HG03039 (cell line): ENCODE measurements around the gene RPL41.
"Not testable (repeated sequence)": the region's sequence is repeated elsewhere in the genome, so short reads cannot be mapped to it uniquely, and the experiment has no call there.

ENCODE experiments used
- ATAC-seq: cut with Tn5 transposase; IDR thresholded peaks from one replicate; pipeline ENCODE4 v1.9.1; 2021; ENCODE audit warnings: mild to moderate bottlenecking, moderate library complexity; ENCODE audit not compliant: unreplicated experiment

Gene RPL41

DNA sequence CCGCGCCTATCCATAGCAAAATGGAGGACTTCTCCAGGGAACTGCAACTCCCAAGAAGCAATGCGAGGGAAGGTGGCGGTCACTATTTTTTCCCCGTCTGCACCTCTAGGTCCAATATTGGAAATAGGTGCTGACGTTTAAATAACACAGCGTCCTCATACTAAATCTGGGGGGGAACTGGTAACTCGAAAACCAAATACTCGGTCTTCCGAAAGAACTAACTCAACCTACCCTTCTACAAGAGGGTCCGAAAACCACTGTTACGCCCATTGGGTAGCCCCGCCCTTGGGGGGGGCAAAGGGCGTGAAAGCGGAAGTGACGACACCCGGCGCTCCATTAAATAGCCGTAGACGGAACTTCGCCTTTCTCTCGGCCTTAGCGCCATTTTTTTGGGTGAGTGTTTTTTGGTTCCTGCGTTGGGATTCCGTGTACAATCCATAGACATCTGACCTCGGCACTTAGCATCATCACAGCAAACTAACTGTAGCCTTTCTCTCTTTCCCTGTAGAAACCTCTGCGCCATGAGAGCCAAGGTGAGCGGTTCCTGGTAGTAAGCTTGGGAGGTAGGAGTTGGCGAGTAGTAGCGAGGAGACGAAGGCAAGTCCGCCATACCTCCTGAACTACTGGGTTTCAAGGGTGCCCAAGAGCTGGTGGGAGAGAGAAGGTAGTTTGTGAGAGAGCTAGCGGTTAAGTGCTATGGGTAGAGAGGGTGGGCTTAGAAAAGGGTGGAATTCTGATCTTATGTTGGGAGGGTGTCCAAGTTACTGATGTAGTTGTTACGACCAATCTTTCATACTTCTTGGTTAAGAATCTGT lies at the start of gene RPL41:
Gene RPL41 (plus strand): TSS at position 367 of the 815 bp plus-strand sequence.
- peak; percentile 39 for ATAC-seq

DNA sequence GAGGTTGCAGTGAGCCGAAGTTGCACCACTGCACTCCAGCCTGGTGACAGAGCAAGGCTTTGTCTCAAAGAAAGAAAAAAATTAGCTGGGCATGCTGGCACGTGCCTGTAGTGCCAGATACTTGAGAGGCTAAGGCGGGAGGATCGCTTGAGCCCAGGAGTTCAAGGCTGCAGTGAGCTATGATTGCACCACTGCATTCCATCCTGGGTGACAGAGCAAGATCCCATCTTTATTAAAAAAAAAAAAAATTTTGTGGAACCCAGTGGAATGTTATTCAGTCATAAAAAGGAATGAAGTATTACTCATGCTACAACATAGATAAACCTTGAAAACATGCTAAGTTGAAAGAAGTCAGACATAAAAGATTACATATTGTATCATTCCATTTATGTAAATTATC lies 44.8 kb upstream of the RPL41 start:
- no peak for ATAC-seq

DNA sequence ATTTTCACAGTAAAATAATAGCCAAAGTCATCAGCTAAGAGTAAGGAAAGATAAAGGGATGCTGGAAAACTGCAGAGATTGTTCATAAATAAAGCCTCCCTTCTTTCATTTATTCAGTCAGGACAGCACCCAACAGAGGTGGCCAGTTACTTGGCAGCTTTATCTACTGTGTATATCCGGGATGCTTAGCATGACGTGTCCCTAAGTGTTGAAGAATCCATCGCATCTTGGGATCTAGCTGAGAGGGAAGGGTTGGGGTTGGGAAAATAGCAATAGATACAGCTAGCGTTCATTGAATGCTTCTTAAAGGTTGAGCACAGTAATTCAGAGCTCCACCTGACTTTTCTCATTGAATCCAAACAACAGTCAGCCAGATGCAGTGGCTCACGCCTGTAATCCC lies 42.0 kb upstream of the RPL41 start:
- ATAC-seq: no peak

DNA sequence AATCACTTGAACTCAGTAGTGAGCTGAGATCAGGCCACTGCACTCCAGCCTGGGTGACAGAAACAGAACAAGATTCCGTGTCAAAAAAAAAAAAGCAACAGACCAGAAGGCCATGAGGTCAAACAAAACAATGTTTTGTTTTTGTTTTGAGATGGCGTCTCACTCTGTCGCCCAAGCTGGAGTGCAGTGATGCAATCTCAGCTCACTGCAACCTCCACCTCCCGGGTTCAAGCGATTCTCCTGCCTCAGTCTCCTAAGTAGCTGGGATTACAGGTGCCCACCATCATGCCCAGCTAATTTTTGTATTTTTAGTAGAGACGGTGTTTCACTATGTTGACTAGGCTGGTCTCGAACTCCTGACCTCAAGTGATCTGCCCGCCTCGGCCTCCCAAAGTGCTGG lies 38.5 kb upstream of the RPL41 start:
- not testable (repeated sequence) for ATAC-seq

DNA sequence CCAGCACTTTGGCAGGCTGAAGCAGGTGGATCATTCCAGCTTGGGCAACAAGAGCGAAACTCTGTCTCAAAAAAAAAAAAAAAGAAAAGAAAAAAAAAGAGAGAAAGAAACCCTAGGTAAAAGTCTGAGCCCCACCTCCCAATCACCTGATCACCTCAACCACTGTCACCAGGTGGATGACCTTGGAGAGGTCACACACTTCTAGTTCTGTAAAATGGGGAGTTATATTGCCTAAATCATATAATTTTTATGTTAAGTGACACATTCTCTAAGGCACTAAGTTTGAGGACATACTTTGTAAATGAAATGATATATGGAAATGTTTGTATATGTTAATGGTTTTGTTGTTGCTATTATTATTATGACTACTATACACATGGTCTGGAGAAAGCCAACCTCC lies 38.0 kb upstream of the RPL41 start:
- no peak for ATAC-seq

DNA sequence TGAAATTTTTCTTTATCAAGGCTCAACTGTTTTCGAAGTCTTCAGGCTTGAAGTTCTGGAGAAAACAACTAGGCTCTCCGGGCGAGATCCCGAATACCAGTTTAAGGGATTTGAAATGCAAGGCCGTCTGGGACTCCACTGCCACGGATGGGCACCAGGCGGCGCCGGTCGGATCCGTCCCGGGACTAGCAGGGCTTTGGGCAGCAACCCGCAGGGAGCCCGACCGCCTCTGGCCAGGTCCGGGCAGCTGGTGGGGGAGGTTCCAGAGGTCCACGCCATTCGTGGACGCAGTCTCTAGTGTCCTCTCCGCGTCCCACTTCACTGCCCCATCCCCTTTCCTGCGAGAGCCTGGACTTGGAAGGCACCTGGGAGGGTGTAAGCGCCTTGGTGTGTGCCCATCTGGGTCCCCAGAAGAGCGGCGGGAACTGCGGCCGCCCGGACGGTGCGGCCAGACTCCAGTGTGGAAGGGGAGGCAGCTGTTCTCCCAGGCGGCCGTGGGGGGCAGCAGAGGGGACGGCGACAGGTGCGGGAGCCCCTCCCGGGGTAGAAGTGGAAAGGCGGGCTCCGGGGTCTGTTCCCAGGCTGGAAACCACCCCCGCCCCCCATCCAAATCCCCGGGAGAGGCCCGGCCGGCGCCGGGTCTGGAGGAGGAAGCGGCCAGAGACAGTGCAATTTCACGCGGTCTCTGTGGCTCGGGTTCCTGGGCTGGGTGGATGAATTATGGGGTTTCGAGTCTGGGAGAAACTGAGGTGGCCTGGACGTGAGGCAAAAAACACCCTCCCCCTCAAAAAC lies 37.3 kb upstream of the RPL41 start:
- ATAC-seq: no peak

DNA sequence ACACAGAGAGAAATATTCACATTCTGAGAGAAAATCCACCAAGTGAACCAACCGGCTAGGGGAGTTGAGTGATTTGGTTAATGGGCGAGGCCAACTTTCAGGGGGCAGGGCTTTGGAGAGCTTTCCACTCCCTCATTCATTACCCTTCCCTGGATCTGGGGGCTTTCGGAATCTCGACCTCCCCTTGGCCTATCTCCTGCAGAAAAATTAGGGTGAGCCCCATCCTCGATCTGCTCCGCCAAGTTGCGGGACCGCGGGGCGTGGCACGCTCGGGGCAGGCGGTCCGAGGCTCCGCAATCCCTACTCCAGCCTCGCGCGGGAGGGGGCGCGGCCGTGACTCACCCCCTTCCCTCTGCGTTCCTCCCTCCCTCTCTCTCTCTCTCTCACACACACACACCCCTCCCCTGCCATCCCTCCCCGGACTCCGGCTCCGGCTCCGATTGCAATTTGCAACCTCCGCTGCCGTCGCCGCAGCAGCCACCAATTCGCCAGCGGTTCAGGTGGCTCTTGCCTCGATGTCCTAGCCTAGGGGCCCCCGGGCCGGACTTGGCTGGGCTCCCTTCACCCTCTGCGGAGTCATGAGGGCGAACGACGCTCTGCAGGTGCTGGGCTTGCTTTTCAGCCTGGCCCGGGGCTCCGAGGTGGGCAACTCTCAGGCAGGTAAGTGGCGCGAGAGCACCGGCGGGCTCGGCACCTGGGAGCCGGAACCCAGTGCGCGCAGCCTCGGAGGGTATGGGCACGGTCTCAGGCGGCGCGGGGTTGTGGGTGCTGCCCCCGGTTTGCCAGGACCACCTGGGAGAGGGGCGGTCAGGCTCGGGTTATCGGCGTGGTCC lies 36.5 kb upstream of the RPL41 start, which contains the start of gene ERBB3:
Gene ERBB3 (plus strand): TSS at position 443 of the 833 bp plus-strand sequence. CDS start 136 bp downstream, at position 579.
- no peak for ATAC-seq

DNA sequence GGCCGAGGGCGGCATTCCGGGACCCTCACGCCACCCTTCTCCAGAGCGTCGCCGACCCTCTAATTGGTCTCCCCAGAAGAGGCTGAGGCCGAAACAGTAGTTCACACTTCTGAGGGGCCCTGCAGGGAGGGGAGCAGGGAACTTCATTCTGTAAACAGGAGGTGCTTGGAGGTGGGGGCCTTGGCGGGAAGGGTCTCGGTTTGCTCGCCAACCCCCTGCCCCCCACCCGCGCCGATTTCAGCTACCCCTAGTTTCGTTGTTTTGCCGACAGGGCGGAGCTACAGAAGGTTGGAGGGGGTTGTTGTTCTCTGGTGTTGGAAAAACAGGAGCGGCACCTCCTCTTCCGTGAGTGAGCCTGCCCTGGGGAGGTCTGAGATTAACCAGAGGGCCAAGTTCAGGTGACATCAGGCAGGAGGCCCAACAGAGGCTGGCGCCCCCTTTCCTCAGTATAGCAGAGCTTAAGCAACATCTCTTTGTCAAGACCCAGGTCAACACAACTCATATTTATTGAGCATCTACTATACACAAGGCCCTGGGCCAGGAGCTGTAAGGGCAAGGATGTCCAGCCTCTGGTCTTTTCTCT lies 35.8 kb upstream of the RPL41 start:
- no peak for ATAC-seq

DNA sequence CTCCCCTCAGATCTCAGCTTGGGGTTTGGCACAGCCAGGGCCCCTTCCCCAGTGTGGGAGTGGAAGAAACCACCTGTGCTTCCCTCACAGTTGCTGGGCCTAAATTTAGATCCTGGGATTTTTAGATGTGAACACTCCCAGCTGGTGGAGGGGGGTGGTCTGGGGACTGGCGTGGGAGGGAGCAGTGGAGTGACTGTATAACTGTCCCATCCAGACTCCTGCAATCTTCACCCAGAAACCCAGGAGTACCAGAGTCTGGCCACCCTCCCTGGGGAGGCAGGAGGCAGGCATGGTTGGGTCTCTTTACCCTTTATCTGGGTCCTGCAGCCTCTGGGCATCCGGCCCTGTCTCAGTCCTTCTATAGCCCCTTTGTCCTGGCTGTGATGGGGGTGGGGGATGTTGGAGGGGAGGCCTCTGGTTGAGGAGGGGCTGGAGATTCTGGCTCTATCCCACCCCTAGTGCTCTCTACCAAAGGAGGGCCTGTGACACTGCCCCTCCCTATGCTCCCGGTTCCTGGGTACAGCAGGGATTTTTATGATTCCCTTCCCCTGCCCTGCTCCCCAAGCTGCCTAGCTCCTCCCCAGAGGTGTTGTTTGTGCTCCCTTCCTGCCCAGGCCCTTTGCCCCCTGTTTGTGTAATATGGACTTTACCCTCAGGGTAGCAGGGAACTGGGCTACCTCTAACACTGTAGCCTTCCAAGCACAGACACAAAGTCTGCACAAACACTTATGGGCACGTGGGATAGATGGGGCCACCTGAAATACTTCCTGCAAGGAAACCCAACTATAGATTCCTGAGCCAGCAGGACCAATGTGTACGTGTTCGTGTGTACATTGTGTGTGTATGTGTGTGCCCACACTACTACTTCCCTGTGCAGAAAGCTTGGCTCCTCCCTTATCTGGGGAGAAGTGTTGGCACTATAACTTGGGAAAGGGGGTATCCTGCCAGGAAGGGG lies 34.8 kb upstream of the RPL41 start:
- no peak for ATAC-seq

DNA sequence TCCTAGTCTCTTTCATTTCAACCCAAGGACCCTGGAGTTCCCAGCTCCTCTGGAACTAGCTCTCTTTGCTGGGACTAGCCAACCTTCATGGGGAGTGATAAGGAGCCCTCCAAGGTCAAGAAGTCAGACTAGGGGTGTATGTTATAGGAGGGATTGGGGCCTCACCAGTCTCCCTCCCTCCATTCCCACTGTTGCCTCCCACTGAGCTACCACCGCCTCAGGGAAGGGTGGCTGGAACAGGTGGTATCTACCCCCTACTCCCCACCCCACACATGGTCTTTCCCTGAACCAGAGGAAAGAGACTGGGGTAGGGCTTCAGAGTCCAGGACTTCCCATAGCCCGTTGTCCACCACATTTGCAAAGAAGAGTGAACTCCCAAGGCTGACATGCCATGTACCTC lies 34.1 kb upstream of the RPL41 start:
- no peak for ATAC-seq

DNA sequence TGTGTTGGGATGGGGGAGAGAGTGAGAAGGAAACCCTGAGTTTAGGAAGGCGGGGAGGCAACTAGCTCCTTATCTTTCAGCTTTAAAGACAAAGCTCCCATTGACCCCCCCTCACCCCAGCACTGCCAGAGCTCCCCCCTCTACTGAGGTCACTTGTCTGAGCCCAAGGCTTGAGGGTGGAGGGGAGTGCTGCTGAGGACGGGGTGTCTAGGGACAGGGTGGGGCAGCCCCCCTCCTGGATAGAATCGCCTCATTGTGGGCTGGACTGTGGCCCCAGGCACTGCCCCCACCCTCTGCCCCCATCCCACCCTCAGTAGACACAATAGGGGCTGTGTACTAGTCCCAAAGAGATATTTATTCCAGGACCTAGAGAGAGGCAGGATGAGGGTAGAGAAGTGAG lies 33.5 kb upstream of the RPL41 start:
- no peak for ATAC-seq

DNA sequence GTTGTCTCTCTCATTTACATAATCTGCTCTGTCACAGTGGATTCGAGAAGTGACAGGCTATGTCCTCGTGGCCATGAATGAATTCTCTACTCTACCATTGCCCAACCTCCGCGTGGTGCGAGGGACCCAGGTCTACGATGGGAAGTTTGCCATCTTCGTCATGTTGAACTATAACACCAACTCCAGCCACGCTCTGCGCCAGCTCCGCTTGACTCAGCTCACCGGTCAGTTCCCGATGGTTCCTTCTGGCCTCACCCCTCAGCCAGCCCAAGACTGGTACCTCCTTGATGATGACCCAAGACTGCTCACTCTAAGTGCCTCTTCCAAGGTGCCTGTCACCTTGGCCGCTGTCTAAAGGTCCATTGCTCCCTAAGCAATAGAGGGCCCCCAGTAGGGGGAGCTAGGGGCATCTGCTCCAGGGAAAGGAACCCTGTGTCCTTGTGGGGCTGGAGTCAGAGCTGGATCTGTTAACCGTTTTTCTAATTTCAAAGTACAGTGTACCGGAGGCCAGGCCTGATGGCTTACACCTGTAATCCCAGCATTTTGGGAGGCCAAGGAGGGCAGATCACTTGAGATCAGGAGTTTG lies 31.4 kb upstream of the RPL41 start:
- no peak for ATAC-seq

DNA sequence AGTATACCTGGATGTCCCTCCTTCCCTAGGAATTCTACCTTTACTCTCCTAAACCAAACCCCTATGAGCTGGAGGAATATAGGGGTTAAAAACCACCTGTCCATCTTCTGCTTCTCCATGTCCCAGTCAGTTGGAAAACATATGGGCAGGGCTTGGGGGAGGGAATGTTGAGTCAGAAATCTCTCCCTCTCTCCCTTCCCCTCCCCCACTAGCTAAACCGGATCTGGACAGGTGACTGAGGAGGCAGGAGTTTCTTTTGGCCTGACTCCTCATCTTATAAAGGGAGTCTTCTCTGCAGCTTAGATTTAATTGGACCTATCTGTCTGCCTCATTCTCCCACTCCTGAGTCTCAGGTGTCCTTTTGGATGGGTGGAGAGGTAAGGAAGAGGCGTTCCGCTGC lies 30.3 kb upstream of the RPL41 start:
- no peak for ATAC-seq

DNA sequence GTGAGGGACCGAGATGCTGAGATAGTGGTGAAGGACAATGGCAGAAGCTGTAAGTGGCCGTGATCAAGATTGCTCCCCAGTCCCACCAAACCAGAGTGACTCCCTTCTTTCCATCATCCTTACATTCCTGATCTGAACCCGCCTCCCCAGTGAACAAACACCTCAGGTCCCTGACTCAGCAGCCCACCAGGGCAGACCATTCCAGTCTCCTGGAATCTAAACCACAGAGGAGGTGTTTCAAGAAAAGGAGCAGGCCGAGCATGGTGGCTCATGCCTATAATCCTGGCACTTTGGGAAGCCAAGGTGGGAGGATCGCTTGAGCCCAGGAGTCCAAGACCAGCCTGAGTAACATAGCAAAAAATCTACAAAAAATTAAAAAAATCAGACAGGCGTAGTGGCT lies 29.8 kb upstream of the RPL41 start:
- ATAC-seq: no peak

DNA sequence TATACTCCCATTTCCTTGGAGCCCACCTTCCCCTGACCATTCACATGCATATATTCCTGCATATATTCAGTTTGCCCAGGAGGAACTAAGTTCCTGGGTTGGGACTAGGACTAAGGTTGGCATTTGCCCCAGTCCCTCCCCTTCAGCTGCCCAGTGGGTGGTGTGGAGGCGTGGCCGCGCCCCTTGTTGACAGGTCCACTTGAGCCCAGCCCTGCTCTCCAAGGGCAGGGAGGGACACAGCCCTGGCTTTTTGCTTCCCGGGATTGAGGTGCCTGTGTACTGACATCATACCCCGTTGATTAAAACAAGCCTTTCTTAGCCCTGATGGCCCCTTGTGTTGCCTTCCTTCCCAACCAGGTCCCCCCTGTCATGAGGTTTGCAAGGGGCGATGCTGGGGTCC lies 29.2 kb upstream of the RPL41 start:
- no peak for ATAC-seq

DNA sequence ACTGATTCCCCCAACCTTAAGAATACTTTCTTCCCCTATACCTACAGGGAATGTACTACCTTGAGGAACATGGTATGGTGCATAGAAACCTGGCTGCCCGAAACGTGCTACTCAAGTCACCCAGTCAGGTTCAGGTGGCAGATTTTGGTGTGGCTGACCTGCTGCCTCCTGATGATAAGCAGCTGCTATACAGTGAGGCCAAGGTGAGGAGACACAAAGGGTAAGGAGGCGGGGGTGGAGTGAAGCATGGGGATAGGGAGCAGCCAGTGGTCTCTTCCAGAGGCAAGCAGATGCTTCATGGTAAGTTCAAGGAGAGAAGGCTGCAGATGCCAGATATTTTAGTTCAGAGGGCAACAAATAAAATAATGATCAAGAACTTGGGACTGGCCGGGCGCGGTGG lies 18.7 kb upstream of the RPL41 start:
- no peak for ATAC-seq

DNA sequence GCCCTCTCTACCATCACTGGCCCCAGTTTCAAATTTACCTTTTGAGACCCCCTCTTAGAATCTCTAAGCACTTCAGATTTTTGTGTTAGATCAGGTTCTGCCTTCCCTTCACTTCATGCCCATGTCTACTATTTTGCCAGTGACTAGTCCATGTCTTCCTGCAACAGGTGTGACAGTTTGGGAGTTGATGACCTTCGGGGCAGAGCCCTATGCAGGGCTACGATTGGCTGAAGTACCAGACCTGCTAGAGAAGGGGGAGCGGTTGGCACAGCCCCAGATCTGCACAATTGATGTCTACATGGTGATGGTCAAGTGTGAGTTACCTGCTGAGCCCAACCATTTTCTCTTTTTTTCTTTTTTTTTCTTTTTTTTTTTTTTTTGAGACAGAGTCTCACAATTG lies 17.8 kb upstream of the RPL41 start:
- ATAC-seq: no peak

DNA sequence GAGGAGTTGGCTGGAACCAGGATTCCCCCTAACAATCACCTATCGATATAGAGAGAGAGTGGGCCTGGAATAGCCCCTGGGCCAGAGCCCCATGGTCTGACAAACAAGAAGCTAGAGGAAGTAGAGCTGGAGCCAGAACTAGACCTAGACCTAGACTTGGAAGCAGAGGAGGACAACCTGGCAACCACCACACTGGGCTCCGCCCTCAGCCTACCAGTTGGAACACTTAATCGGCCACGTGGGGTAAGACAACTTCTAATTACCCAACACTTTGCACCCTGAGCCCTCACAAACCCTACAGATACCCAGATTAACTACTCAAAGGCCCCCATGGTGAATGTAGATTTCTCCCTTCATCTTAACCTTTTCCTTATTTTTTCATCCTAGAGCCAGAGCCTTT lies 16.6 kb upstream of the RPL41 start:
- ATAC-seq: no peak

DNA sequence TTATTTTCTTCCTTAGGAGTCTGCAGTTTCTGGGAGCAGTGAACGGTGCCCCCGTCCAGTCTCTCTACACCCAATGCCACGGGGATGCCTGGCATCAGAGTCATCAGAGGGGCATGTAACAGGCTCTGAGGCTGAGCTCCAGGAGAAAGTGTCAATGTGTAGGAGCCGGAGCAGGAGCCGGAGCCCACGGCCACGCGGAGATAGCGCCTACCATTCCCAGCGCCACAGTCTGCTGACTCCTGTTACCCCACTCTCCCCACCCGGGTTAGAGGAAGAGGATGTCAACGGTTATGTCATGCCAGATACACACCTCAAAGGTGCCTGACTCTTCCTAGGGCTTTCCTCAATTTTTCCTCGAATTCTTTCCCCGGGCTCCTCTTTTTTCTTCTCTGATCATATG lies 15.4 kb upstream of the RPL41 start:
- no peak for ATAC-seq
